H9 (cell line): ENCODE data around the gene CYTL1. TPM values are rescaled to one million over a fixed set of nuclear protein-coding genes. Genes with fewer than 3 reads are reported as not detected.

ENCODE experiments used
- DNase-seq: peaks from one replicate; pipeline ENCODE4 v3.0.0-alpha.2; 2017
- H2AFZ ChIP-seq: one replicate; pipeline ENCODE4 v1.6.1; 2013; ENCODE audit warnings: mild to moderate bottlenecking, low read length, control low read depth, moderate library complexity
- H2AK5ac ChIP-seq: 2 replicates; pipeline ENCODE4 v1.6.1; 2013; ENCODE audit warnings: low read length, control low read depth, mixed read lengths; ENCODE audit not compliant: insufficient read length
- H2BK120ac ChIP-seq: one replicate; pipeline ENCODE4 v1.6.1; 2013; ENCODE audit warnings: low read depth, mild to moderate bottlenecking, low read length, control low read depth, inconsistent platforms; ENCODE audit not compliant: poor library complexity, severe bottlenecking
- H2BK12ac ChIP-seq: 2 replicates; pipeline ENCODE4 v1.6.1; 2013; ENCODE audit warnings: low read length, control low read depth, mixed read lengths, low read depth; ENCODE audit not compliant: insufficient read length
- H2BK15ac ChIP-seq: 2 replicates; pipeline ENCODE4 v1.6.1; 2013; ENCODE audit warnings: low read depth, low read length, control low read depth
- H2BK20ac ChIP-seq: one replicate; pipeline ENCODE4 v1.6.1; 2013; ENCODE audit warnings: low read depth, mild to moderate bottlenecking, low read length, control low read depth, inconsistent platforms; ENCODE audit not compliant: poor library complexity, severe bottlenecking
- H2BK5ac ChIP-seq: 2 replicates; pipeline ENCODE4 v1.6.1; 2013; ENCODE audit warnings: low read length, control low read depth, mixed read lengths; ENCODE audit not compliant: insufficient read length
- H3K14ac ChIP-seq: 2 replicates; pipeline ENCODE4 v1.6.1; 2013; ENCODE audit warnings: low read length, control low read depth; ENCODE audit not compliant: insufficient read depth
- H3K18ac ChIP-seq: 2 replicates; pipeline ENCODE4 v1.6.1; 2013; ENCODE audit warnings: low read depth, mild to moderate bottlenecking, mixed read lengths, low read length, control low read depth; ENCODE audit not compliant: insufficient read length
- H3K23ac ChIP-seq: 2 replicates; pipeline ENCODE4 v1.6.1; 2013; ENCODE audit warnings: low read length, control low read depth, mixed read lengths, low read depth; ENCODE audit not compliant: insufficient read length
- H3K23me2 ChIP-seq: 2 replicates; pipeline ENCODE4 v1.6.1; 2013; ENCODE audit warnings: low read depth, mild to moderate bottlenecking, mixed read lengths, low read length, control low read depth; ENCODE audit not compliant: insufficient read length, poor library complexity, severe bottlenecking
- H3K27ac ChIP-seq: 2 replicates; pipeline ENCODE4 v1.5.1; 2013; ENCODE audit warnings: low read length, control low read depth, mixed read lengths, low read depth; ENCODE audit not compliant: insufficient read length
- H3K27me3 ChIP-seq: 2 replicates; pipeline ENCODE4 v1.6.1; 2013; ENCODE audit warnings: low read length, control low read depth, inconsistent platforms; ENCODE audit not compliant: insufficient read depth
- H3K4ac ChIP-seq: 2 replicates; pipeline ENCODE4 v1.6.1; 2013; ENCODE audit warnings: low read depth, mild to moderate bottlenecking, control low read depth, inconsistent platforms, low read length, moderate library complexity
- H3K4me1 ChIP-seq: 2 replicates; pipeline ENCODE4 v1.6.1; 2013; ENCODE audit warnings: low read length, control low read depth, inconsistent platforms; ENCODE audit not compliant: insufficient read depth
- H3K4me2 ChIP-seq: 2 replicates; pipeline ENCODE4 v1.6.1; 2013; ENCODE audit warnings: low read length, control low read depth, mixed read lengths; ENCODE audit not compliant: insufficient read length, insufficient read depth
- H3K56ac ChIP-seq: 2 replicates; pipeline ENCODE4 v1.6.1; 2013; ENCODE audit warnings: low read depth, mild to moderate bottlenecking, mixed read lengths, low read length, control low read depth; ENCODE audit not compliant: insufficient read length
- H3K79me1 ChIP-seq: 2 replicates; pipeline ENCODE4 v1.6.1; 2013; ENCODE audit warnings: low read depth, mild to moderate bottlenecking, moderate library complexity, low read length, control low read depth, inconsistent platforms; ENCODE audit not compliant: insufficient read depth, poor library complexity, severe bottlenecking
- H3K79me2 ChIP-seq: 2 replicates; pipeline ENCODE4 v1.6.1; 2013; ENCODE audit warnings: low read length, control low read depth, inconsistent platforms; ENCODE audit not compliant: insufficient read depth
- H3K9ac ChIP-seq: 2 replicates; pipeline ENCODE4 v1.6.1; 2013; ENCODE audit warnings: low read length, control low read depth, mixed read lengths; ENCODE audit not compliant: insufficient read length; ENCODE audit errors: extremely low read depth
- H3K9me3 ChIP-seq: one replicate; pipeline ENCODE4 v1.6.1; 2013; ENCODE audit warnings: low read depth, low read length, inconsistent platforms; ENCODE audit not compliant: control insufficient read depth
- H3T11ph ChIP-seq: one replicate; pipeline ENCODE4 v1.6.1; 2013; ENCODE audit warnings: mild to moderate bottlenecking, low read length, control low read depth, inconsistent platforms
- H4K20me1 ChIP-seq: one replicate; pipeline ENCODE4 v1.6.1; 2013; ENCODE audit not compliant: control insufficient read depth, insufficient read length, insufficient read depth
- H4K5ac ChIP-seq: 2 replicates; pipeline ENCODE4 v1.6.1; 2013; ENCODE audit warnings: low read depth, mild to moderate bottlenecking, mixed read lengths, low read length, control low read depth; ENCODE audit not compliant: insufficient read length
- H4K8ac ChIP-seq: replicated peaks from 2 replicates; pipeline ENCODE4 v1.6.1; 2013; ENCODE audit warnings: low read length, control low read depth, mixed read lengths, low read depth; ENCODE audit not compliant: insufficient read length
- H4K91ac ChIP-seq: 2 replicates; pipeline ENCODE4 v1.6.1; 2013; ENCODE audit warnings: low read depth, mild to moderate bottlenecking, moderate library complexity, mixed read lengths, low read length, control low read depth; ENCODE audit not compliant: insufficient read length
- H3K27ac Mint-ChIP-seq, 3 experiments: 2 replicates in 2 of 3; 3 replicates in 1 of 3; pipeline ENCODE4 v1.8.0; 2020 to 2021; ENCODE audit warnings: mixed read lengths in 3 of 3, mild to moderate bottlenecking in 1 of 3, moderate library complexity in 1 of 3
- H3K27me3 Mint-ChIP-seq: 2 replicates; pipeline ENCODE4 v1.8.0; 2021; ENCODE audit warnings: low read depth, mild to moderate bottlenecking, moderate library complexity, mixed read lengths
- H3K36me3 Mint-ChIP-seq, 3 experiments: 2 replicates in 2 of 3; 3 replicates in 1 of 3; pipeline ENCODE4 v1.8.0; 2020 to 2021; ENCODE audit warnings: low read depth in 3 of 3, mixed read lengths in 3 of 3; ENCODE audit not compliant: insufficient read depth in 1 of 3
- H3K4me1 Mint-ChIP-seq, 2 experiments: 2 replicates each; pipeline ENCODE4 v1.8.0; 2020; ENCODE audit warnings: mixed read lengths in 2 of 2
- H3K4me3 Mint-ChIP-seq, 2 experiments: 2 replicates in 1 of 2; 3 replicates in 1 of 2; pipeline ENCODE4 v1.8.0; 2020 to 2021; ENCODE audit warnings: mild to moderate bottlenecking in 2 of 2, mixed read lengths in 2 of 2, moderate library complexity in 1 of 2
- H3K9me3 Mint-ChIP-seq, 2 experiments: 2 replicates in 1 of 2; 3 replicates in 1 of 2; pipeline ENCODE4 v1.8.0; 2020; ENCODE audit warnings: mild to moderate bottlenecking in 2 of 2, mixed read lengths in 2 of 2, moderate library complexity in 1 of 2
- CTCF ChIP-seq: fragments of 200-600 bp; sonication (generic); conservative IDR thresholded peaks from 3 replicates; pipeline ENCODE4 v1.8.0; 2021; ENCODE audit warnings: antibody characterized with exemption, mild to moderate bottlenecking
- WGBS: extraction: QIAGEN DNeasy Blood & Tissue Kit; methylation state at CpG from one replicate; pipeline ENCODE4 v1.1.7; 2013; ENCODE audit warnings: missing lambda C conversion rate, low lambda C conversion rate, mixed read lengths; ENCODE audit not compliant: insufficient read length; ENCODE audit errors: extremely low coverage; 5-methylcytosine and 5-hydroxymethylcytosine counted together
- total RNA-seq: library from RNA; stranded (reverse); gene quantifications from 2 replicates; pipeline ENCODE4 v1.2.1, GENCODE V29; 2021

The CYTL1 gene
- total RNA-seq, 1 experiment from 2014 or later = 1.7 TPM

DNA sequence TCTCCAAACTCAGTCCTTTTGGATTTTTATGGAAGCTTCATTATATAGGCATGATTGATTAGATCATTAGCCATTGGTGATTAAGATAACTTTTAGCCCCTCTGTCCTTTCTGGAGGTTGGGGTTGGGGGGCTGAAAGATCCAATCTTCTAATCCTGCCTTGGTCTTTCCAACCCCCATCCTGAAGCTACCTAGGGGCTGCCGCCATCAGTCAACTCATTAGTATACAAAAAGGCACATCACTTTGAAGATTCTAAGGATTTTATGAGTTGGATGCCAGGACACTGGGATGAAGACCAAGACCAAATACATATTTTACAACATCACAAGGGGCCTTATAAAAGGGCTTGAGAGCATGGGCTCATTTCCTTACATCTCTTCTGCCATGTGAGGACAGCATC, 47.5 kb downstream of the CYTL1 start:
- H3K9ac ChIP-seq = no peak overlapping the region
- H3K27ac Mint-ChIP-seq = no peak overlapping the region
- WGBS = no CpG with 5 or more reads among the region's 1 CpG

More for the DNA sequence above, 47.5 kb downstream of the CYTL1 start:
- Histone ChIP-seq H3K14ac (no peak overlapping the region), H3K4me1 (no peaks in the 10 kb centered on the region), H3K23me2 (no peaks in the 10 kb centered on the region), H3K9me3 (no peaks in the 10 kb centered on the region), H3T11ph (no peak overlapping the region), H3K18ac (no peak overlapping the region), H3K56ac (no peak overlapping the region), H2BK12ac (no peak overlapping the region), H4K20me1 (no peaks in the 10 kb centered on the region), H2BK120ac (no peak overlapping the region), H2BK15ac (no peak overlapping the region), H3K23ac (no peak overlapping the region), H3K4ac (no peak overlapping the region), H2BK5ac (no peak overlapping the region), H4K8ac (no peak overlapping the region), H3K27ac (no peak overlapping the region), H4K5ac (no peak overlapping the region), H3K79me2 (no peaks in the 10 kb centered on the region), H2BK20ac (no peak overlapping the region), H2AFZ (no peak overlapping the region), H3K27me3 (no peaks in the 10 kb centered on the region), H2AK5ac (no peak overlapping the region), H3K79me1 (no peaks in the 10 kb centered on the region), H3K4me2 (no peak overlapping the region), H4K91ac (no peak overlapping the region)
- H3K27me3 Mint-ChIP-seq = peaks cover 38% of the 10 kb centered on the region
- H3K4me1 Mint-ChIP-seq = no peaks in the 10 kb centered on the region
- H3K36me3 Mint-ChIP-seq = peaks cover 11 to 21% (median 12%) of the 10 kb centered on the region in 3 experiments
- no peak for TF ChIP-seq CTCF
- peaks cover 36 to 38% of the 10 kb centered on the region in 2 experiments for H3K9me3 Mint-ChIP-seq
- no peak for DNase-seq
- H3K4me3 Mint-ChIP-seq = no peak overlapping the region
